Stimulated activated CD4-positive, alpha-beta T cell treated with anti-CD3 and anti-CD28 coated beads, TNF-alpha, amount 100 ng/mL, for 24 hours (primary cell): ENCODE results near the gene MARK3.

Experiments used
- DNase-seq, 3 experiments: peaks; one replicate each; pipeline ENCODE4 v3.0.0-alpha.2; 2020; ENCODE audit warnings: low read depth in 3 of 3

The MARK3 gene

DNA sequence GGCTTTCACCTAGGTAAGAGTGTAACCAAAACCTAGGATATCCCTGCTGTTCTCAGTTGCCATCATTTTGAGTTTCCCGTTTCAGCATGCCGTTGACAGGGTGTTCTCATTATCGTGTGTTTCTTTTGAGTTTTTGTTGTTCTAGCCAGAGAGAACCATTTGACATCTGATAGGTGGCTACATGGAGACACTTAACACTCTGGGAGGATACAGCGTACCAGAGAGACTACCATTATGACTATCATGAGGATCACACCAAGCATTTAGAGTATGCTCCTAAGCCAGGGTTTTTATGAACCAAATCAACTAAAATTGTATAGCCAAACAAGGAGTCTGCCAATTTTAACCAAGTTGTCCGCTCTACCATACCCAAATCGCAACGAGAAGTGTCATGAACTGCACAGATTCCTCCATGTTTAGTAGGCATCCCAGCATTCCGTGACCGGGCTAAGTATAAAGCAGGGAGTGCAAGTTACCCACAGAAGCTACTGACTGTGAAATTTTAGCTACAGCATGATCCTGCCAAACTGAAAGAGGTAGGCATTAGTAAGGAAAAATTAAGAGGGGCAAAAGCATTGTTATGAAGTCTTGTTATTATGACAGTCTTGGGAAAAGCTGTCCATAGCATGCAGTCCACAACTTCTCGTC lies 48.8 kb downstream of the MARK3 start:
- no peak for DNase-seq

DNA sequence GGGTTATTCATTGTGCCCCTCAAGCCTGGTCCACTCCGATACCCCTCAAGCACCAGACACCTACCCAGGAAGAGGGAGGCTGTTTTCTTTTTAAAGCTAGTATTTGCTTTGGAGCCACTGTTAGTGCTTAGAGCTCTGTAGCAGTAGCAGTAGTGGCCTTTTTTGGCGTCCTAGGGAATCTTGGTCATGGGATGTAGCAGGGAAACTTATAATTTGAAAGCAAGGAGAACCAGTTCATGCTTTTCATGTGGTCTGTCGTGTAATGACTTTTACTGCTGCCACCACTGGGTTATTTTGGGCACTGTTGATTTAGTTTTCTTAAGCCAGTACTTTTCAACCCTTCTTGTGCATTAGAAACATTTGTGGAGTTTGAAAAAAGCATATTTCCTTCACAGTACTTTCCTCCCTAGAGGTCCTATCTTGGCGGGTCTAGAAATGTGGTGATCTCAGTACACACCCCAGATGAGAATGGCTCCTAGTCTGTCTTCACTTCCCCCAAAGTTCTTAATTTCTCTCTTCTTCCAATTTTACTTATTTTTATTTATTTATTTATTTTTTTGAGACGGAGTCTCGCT lies 49.7 kb downstream of the MARK3 start:
- no peak for DNase-seq

DNA sequence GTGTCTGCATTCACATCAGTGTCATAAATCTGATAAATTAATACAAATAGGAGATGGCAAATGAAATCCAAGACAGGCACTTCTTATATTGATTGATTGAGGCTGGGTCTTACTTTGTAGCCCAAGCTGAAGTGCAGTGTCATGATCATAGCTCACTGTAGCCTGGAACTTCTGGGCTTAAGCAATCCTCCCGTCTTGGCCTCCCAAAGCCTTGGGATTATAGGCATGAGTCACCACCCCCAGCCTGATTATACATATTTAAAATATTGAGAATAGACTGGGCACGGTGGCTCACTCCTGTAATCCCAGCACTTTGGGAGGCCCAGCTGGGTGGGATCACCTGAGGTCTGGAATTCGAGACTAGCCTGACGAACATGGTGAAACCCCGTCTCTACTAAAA lies 51.3 kb downstream of the MARK3 start:
- DNase-seq: no peak

DNA sequence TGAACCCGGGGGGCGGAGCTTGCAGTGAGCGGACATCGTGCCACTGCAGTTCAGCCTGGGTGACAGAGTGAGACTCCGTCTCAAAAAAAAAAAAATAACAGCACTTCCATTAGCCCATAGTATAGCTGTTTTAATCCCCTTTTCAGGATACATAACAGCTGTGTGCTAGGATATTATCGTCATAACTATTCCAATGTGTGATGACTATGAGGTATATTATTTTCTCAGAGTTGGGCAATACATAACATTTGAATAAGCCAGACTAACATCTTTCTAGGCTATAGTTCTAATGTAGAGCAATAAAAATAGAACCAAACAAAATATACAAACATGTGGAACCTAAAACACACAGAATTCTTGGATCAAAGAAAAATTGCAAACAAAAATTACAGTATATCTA lies 57.1 kb downstream of the MARK3 start:
- DNase-seq: no peak

DNA sequence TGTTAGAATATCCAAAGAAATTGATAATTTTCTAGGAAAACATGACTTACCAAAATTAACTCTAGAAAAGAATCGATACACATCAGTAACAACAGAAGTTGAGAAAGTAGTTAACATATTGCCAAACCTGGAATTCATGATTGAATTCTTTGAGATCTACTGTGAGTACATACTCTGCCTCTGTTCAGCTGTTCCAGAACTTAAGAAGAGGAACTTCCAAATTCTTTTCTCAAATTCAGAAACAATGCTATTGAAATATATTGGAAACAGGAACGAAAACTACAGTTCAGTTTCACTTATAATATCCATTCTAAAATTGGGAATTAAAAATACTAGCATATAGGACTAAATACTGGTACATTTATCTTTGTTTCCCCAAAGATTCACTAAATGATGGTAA lies 57.9 kb downstream of the MARK3 start:
- no peak for DNase-seq

DNA sequence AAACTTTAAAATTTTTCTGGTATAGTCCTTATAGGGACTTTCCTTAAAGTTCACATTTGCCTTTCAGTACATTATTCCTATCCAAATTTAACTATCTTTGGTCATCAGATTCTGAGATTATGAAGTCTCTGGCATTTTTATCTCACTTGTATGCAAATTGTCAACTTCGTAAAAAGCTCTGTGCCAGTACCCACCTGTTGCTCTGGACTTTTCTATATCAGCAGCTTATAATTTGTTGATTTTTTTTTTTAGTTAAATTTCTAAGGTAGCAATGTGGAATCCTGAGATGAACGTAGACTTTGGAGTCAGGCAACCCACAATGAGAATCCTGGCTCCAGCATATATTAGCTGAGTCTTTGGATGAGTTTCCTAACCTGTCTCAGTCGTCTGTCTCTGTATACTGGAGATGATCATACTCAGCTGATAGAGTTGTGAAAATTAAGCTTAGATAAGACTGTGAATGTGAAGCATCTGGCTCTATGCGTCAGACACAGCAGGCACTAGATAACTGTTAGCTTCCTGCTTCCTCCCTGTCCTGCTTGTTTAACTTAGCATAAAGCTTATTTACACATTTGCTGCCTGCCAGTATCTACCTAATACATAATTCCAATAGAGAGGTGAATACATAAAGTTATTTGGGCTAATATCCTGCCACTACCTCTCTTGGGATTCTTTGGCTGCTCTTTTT lies 59.8 kb downstream of the MARK3 start:
- no peak for DNase-seq

DNA sequence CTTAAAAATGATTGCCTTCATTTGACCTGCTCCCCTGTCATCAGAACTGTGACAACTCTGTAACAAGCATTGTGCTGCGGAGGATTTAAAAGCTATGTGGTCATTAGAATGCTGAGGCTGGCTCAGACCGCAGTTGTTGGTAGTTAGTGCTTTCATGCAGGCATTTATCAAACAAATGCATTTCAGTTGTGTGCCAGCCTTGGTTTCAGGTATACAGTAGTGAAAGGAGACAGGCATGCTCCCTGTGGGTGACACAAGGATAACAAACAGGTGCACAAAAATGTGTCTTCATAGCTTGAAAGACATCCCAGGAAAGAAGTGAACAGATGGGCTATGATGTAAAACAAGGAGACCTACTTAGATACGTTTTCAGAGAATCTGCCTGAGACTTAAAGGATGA lies 60.6 kb downstream of the MARK3 start:
- DNase-seq: no peak

DNA sequence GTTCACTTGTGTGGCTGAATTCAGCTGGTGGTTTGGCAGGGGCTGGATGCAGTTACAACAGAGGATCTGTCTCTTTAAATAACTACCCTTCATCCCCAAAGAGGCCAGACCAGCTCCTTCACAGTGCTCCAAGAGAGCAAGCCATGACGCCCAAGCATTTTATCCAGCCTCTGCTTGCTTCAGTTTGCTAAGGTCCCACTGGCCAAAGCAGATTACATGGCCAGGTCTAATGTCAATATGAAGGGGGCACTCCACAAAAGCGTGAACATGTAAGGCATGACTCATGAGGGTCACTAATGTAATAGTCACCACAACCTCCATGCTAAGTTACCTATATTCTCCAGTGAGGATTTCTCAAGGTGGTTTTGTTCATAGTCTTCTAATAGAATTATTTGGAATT lies 62.9 kb downstream of the MARK3 start:
- DNase-seq: no peak

DNA sequence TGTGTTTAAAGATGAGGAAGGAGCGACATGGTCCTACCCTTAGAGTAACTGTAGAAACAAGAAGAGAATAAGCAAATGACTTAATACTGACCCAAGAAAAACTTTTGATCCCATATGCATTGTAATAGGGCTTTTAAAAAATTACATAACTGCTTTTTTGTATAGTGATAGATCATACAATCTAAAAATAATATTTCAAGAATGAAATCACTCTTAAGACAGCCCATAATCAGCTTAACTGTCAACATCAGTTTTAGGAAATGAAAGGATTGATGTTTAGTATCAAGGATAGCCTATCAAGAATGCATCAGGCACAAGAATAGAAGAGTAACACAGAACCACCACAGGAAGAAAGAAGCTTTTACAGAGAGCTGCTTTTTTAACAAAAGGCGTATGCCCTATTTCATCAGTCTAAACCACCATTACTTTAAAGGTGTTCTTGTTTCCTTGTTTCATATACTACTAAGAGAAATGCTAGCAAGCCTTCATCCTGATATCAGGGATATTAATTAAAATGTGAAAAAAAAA lies 64.5 kb downstream of the MARK3 start:
- DNase-seq: no peak

DNA sequence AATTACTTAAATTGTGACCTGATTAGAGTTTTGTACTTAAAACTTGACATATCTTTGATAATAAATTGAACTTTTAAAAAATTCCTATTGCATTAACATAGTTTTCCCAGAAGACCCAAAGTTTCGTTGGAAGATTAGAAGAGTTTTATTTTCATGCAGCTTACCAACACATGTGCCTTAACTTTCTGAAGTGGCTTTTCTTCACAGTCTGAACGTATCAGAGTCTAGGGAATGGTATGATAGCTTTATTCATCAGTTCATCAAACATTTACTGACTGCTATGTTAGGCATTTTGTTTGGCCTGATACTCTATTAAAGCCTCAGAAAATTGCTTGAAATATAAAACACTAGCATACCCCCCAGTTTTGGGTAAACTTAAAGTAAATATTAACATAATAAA lies 65.2 kb downstream of the MARK3 start:
- DNase-seq: no peak

DNA sequence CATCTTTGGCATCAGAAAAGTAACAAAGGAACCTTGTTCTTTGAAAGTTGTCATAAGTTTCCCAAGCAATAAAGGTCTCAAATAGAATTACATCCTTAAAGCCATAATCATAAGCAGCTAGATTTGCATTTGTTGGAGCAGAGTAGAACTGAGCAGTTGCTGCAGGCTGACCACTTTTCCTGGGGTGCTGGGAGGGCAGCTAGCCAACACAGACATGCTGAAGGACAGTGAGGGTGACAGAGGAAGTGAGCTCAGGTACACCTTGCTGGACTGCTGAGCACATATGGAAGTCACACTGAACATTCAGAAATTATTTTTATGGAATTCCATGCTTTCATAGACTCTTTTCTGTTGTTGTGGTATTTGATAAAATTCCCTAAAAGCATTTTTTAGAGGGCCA lies 66.2 kb downstream of the MARK3 start:
- DNase-seq: no peak

DNA sequence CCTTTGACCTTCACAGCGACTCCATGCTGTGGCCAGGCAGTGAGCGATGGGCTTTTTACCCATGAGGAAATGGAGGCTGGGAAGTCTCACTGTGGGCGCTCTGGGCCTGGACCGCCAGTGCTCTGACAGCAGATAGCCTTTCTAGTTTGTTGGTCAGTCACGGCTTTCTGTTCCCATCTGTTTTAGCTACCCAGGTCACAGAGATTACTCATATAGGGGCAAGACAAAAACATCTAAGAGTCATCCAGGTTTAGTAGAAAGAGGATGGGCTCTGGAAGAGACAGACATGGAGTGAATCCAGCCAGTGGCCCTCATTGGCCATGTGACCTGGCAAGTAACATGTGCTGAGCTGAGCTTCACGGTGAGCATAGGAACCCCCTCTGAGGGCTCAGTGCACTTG lies 68.6 kb downstream of the MARK3 start:
- no peak for DNase-seq

DNA sequence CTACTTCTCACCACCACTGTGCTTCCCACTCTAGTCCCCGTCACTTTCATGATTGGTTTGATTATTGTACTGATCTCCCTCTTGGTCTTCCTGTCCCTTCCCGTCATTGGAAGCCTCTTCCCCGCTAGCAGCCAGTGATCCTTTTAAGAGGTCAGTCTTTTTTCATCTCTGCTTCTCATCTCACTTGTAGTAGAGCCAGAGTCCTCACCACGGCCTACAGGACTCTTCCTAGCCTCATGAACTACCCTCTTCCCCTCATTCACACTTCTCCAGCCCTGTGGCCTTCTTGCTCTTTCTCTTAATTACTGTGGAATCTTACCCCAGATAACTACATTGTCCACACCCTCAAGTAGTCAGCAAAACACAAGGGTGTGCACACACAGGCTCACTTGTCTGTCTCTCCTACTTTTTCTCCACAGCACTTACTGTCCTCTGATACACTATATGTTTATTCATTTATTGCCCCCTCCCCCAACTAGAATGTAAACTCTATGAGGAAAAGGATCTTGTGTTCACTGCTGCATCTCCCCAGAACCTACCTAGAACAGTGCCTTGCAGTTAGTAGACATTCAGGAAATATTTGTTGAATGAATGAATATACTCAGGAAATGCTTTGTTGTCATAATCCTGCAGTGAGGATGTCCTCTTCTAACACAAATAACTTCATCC lies 71.1 kb downstream of the MARK3 start:
- no peak for DNase-seq

DNA sequence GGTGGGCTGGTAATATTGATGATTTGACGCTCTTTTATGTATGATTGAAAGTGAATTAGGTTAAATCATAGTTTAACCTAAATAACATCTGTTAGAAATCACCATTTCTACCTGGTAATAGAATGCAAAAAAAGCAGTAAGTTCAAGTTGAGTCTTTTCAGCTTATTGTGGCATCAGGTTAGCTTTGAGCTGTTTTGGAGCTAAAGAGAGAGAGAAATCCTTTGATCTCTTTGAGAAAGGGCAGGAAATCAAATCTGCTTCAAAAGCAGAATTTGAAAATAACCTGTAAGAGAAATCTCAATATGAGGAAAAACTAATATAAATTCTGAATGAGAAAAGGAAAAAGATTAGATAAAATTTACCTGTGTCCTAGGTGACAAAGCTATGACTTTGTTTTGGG lies 75.2 kb downstream of the MARK3 start:
- no peak for DNase-seq

DNA sequence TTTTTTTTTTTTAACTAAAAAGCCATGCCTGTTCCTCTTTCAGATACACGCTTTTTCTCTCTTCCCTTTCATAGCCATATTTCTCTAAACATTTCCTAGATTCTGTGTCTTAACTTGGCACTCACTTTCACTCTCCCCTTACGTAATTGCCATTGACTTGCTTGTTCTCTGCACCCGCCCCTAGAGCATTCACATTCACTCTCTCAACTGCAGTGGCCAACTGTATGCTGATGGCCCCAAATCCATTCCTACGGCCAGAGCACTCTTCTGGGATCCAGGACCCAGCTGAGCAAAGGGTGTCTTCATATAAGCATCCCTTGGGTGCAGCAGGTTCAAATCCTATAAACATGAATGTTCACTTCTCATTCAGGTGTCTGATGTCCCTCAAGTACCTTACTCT lies 77.9 kb downstream of the MARK3 start:
- no peak for DNase-seq

DNA sequence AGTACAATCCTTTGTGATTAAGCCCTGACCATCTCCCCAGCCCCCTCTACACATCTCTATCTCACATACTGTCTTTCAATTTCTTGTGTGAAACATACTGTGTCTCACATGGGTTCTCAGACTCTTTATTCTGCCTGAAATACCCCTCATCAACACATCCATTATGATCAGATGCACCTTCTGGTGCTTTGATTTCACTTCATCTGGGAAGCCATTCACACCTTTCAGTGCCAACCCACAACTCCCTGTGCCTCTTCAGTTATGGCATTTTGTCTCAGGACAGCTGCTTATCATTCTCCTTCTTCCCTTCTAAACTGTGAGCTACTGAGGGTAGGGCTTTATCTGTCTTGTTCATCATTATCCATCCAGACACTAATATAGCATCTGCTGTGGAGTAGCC lies 78.6 kb downstream of the MARK3 start:
- DNase-seq: no peak

DNA sequence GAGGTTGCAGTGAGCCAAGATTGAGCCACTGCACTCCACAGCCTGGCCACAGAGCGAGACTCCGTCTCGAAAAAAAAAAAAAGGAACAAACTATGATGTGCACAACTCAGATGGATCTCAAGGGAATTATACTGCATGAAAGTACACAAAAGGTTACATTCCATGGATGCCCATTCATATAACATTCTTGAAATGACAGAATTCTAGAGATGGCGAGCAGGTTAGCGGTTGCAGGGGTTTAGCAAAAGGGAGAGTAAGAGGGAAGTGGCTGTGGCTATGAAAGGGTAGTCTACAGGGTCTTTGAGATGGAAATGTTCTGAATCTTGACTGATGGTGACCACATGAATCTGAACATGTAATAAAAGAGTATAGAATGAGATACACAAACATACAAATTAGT lies 87.7 kb downstream of the MARK3 start:
- no peak for DNase-seq

DNA sequence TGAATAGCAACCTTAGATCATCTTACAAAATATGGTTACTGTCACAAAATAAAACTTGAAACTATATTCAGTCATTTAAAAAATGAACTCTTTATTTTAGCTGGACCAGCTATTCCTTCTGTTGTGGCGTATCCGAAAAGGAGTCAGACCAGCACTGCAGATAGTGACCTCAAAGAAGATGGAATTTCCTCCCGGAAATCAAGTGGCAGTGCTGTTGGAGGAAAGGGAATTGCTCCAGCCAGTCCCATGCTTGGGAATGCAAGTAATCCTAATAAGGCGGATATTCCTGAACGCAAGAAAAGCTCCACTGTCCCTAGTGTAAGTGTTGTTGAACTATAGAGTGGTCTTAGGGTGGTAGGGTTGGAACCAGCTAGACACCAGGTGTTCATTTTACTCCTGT lies 89.7 kb downstream of the MARK3 start:
- no peak for DNase-seq

DNA sequence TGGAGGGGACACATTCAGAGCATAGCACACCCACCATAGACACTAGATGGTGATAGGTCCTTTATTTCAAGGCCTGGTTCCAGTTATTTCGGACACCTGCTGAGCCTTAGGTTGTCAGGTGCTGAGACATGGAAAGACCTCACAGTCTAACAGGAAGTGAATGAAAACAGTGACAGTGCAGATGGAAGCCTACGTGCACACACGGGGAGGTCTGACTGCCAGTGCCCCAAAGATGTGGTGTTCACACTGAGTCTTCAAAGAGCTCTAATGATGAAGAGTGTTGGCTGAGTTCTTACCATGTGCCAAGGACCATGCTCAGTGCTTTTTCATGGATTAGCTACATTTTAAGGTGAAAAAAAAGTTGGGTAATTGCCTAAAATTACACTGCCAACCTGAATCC lies 90.8 kb downstream of the MARK3 start:
- no peak for DNase-seq

DNA sequence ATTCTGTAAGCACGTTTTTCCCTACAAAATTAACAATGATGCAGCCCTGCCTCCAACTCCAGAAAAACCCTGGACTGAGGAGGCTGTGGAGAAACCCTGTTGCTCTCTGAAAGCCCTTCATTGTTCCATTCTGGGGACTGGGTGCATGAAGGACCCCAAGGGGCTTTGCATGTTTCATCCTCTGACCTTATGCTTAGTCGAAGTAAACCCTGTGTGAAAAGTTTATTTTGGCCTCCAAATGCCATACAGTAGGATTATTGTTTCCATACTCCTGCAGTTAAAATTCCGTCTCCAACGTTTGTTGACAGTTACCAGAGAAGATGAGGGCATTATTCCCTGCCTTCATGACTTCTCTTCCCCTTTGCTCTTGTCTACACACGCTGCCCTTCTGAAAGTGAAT lies 91.4 kb downstream of the MARK3 start:
- DNase-seq: no peak

DNA sequence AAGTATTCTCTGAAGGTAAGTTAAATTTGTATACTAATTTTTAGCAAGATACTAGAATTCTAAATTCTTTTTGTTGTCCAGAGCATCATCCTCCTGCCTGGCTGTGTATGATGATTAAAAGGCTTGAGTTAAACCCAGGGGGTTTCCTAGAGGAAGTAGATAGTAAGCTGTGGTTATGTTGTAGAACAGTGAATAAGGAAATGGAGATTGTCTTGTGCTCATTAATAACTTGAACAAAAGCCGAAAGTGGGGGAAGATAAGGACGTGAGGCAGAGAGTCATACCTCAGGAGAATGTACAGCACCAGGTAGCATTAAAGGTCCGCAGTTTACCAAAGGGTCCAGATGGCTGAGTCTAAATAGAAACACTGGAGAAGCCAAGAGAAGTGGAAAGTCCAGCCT lies 95.4 kb downstream of the MARK3 start:
- DNase-seq: no peak

DNA sequence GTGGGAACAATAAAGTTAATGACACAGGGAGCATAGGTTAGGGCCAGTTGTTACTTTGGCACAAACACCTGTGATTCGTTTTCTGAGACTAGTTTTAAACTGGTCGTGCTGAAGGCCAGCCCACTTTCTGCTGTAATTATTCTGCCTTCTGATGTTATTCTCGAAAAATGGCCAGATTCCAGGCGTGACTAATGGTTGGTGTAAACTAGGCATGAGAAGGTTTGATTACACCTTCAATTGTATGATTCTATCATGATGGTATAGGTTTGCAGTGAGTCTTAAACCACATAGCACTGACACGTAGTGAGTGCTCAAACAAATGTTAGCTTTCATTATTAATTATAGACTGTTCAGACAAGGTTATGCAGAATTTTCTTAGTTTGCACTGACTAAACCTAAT lies 98.4 kb downstream of the MARK3 start:
- DNase-seq: no peak

DNA sequence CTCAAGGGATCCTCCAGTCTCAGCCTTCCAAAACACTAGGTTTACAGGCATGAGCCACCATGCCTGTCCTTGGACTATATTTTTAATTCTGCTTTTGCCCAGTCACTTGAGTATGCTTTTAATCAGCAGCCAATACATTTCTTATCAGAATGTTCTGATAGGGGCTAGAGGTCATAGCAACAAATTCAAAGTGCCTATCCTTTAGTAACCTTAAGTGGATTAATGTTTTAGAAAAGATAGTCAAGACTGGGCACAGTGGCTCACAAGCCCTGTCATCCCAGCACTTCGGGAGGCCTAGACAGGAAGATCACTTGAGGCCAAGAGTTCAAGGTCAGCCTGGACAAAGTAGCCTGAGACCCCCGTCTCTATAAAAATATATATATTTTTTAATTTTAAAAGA lies 100.3 kb downstream of the MARK3 start:
- DNase-seq: no peak
